Natural killer cell (primary cell): ENCODE results near the gene CFAP54. TPM values are rescaled to one million over a fixed set of nuclear protein-coding genes. Genes with fewer than 3 reads are reported as not detected.

ENCODE experiments used
- ATAC-seq, 3 donors: fragments of 150-1000 bp in 2 of 3; fragments of 200-7000 bp in 1 of 3; cut with Tn5 transposase; 1 replicate in 1 of 3; 2 replicates in 2 of 3; pipeline ENCODE4 v1.10.0; 2021; ENCODE audit warnings: mild to moderate bottlenecking in 2 of 3, moderate library complexity in 2 of 3
- DNase-seq, 2 donors: peaks; one replicate each; pipeline versions ENCODE4 v3.0.0 to v3.0.0-alpha.2; 2013 to 2021; ENCODE audit warnings: mixed read lengths in 1 of 2
- H3K27ac ChIP-seq: one replicate; pipeline ENCODE4 v1.5.1; 2013; ENCODE audit warnings: mild to moderate bottlenecking, low read length
- H3K27me3 ChIP-seq: one replicate; pipeline ENCODE4 v1.6.1; 2013; ENCODE audit warnings: low read length; ENCODE audit not compliant: control insufficient read depth, insufficient read depth
- H3K36me3 ChIP-seq: one replicate; pipeline ENCODE4 v1.6.1; 2013; ENCODE audit warnings: low read length; ENCODE audit not compliant: control insufficient read depth, insufficient read depth
- H3K4me1 ChIP-seq: one replicate; pipeline ENCODE4 v1.6.1; 2013; ENCODE audit warnings: low read length; ENCODE audit not compliant: control insufficient read depth, insufficient read depth
- H3K4me3 ChIP-seq: one replicate; pipeline ENCODE4 v1.5.1; 2013; ENCODE audit warnings: low read length
- H3K9me3 ChIP-seq: one replicate; pipeline ENCODE4 v1.6.1; 2013; ENCODE audit warnings: low read length; ENCODE audit not compliant: control insufficient read depth, insufficient read depth
- H3K27ac Mint-ChIP-seq, 2 donors: one replicate each; pipeline ENCODE4 v1.8.0; 2022; ENCODE audit warnings: mild to moderate bottlenecking in 2 of 2, mixed read lengths in 2 of 2, moderate library complexity in 1 of 2
- H3K27me3 Mint-ChIP-seq, 2 donors: one replicate each; pipeline ENCODE4 v1.8.0; 2022; ENCODE audit warnings: low read depth in 2 of 2, mixed read lengths in 2 of 2
- H3K36me3 Mint-ChIP-seq: one replicate; pipeline ENCODE4 v1.8.0; 2022; ENCODE audit warnings: mixed read lengths
- H3K4me1 Mint-ChIP-seq, 2 donors: one replicate each; pipeline ENCODE4 v1.8.0; 2022; ENCODE audit warnings: mixed read lengths in 2 of 2
- H3K4me3 Mint-ChIP-seq: one replicate; pipeline ENCODE4 v1.8.0; 2022; ENCODE audit warnings: mild to moderate bottlenecking, moderate library complexity, mixed read lengths
- H3K9me3 Mint-ChIP-seq, 2 donors: one replicate each; pipeline ENCODE4 v1.8.0; 2022; ENCODE audit warnings: mixed read lengths in 2 of 2
- WGBS: methylation state at CpG from one replicate; pipeline ENCODE4 v1.1.7; 2013; ENCODE audit warnings: missing lambda C conversion rate; ENCODE audit not compliant: insufficient coverage; 5-methylcytosine and 5-hydroxymethylcytosine counted together
- intact Hi-C: fragments of 100-400 bp; cut with micrococcal nuclease; formaldehyde crosslinking; loops from one replicate; pipeline ENCODE4 v1.14.2; 2022
- total RNA-seq, 4 donors: library from RNA; stranded (reverse); fragments of 120-200 nt in 1 of 4; gene quantifications; one replicate each; pipeline versions ENCODE4 v1.2.3 to v1.2.4, GENCODE V29; 2013 to 2022
- TF ChIP-seq, protein P1 (sequence below): fragments of 200-600 bp; IDR thresholded peaks from one replicate; pipeline ENCODE4 v1.8.0; 2022; ENCODE audit warnings: antibody characterized with exemption

Gene CFAP54
- total RNA-seq, 3 donors from 2014 or later (not counting 1 experiment from before 2014, with no cell fraction given): 0.56 to 1.5 (median 1.2) TPM

GRCh38 chr12:96444399-96444798 lies 45.0 kb upstream of the CFAP54 start:
- 98% methylated on average over 10 of the region's 10 CpGs for WGBS
- Mint-ChIP-seq H3K4me1 (peaks cover 35 to 38% of the 10 kb centered on the region in 2 donors), H3K36me3 (no peaks in the 10 kb centered on the region), H3K27me3 (no peaks in the 10 kb centered on the region), H3K4me3 (peak overlapping the region; percentile 50), H3K27ac (peak overlapping the region; percentile 96 to 99), H3K9me3 (peaks cover 0 to 2% of the 10 kb centered on the region in 2 donors)
- DNase-seq: no peak
- H3K4me3 ChIP-seq: no peak overlapping the region
- no peak overlapping the region for H3K27ac ChIP-seq
- no peak for ATAC-seq
- no peaks in the 10 kb centered on the region for H3K27me3 ChIP-seq
- H3K36me3 ChIP-seq: no peaks in the 10 kb centered on the region
- TF ChIP-seq, protein P1, sequence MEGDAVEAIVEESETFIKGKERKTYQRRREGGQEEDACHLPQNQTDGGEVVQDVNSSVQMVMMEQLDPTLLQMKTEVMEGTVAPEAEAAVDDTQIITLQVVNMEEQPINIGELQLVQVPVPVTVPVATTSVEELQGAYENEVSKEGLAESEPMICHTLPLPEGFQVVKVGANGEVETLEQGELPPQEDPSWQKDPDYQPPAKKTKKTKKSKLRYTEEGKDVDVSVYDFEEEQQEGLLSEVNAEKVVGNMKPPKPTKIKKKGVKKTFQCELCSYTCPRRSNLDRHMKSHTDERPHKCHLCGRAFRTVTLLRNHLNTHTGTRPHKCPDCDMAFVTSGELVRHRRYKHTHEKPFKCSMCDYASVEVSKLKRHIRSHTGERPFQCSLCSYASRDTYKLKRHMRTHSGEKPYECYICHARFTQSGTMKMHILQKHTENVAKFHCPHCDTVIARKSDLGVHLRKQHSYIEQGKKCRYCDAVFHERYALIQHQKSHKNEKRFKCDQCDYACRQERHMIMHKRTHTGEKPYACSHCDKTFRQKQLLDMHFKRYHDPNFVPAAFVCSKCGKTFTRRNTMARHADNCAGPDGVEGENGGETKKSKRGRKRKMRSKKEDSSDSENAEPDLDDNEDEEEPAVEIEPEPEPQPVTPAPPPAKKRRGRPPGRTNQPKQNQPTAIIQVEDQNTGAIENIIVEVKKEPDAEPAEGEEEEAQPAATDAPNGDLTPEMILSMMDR: no peak
- no peaks in the 10 kb centered on the region for H3K9me3 ChIP-seq
- H3K4me1 ChIP-seq: peaks cover 28% of the 10 kb centered on the region
- intact Hi-C loops: loop anchor here (2.0 kb wide), 1 partner anchor 28 kb away; no protein-coding TSS in a partner anchor

- Histone ChIP-seq H3K27ac (peak overlapping the region; percentile 92), H3K9me3 (no peaks in the 10 kb centered on the region), H3K4me3 (no peak overlapping the region), H3K27me3 (no peaks in the 10 kb centered on the region), H3K4me1 (peaks cover 28% of the 10 kb centered on the region), H3K36me3 (no peaks in the 10 kb centered on the region)
- Mint-ChIP-seq H3K27me3 (no peaks in the 10 kb centered on the region), H3K9me3 (peaks cover 0 to 2% of the 10 kb centered on the region in 2 donors), H3K36me3 (no peaks in the 10 kb centered on the region), H3K4me1 (peaks cover 35 to 38% of the 10 kb centered on the region in 2 donors), H3K4me3 (peak overlapping the region; percentile 75), H3K27ac (peak overlapping the region; percentile 96 to 99)
- DNase-seq: peak; percentile 33 to 92
- TF ChIP-seq, protein P1: no peak
- ATAC-seq: peak; percentile 89 to 96 (median 94)
- 25% methylated on average over 4 of the region's 6 CpGs for WGBS
- intact Hi-C loops: loop anchor here (1.0 to 5.0 kb wide), 4 partner anchors 12 to 45 kb away; partner anchors contain the start of gene CFAP54
These were observed 43.4 kb upstream of the CFAP54 start for GRCh38 chr12:96445691-96446583.

GRCh38 chr12:96447256-96447655 lies 42.1 kb upstream of the CFAP54 start:
- intact Hi-C loops: loop anchor here (5.0 kb wide), 1 partner anchor 40 kb away; the partner anchor contains the start of gene CFAP54
- Histone ChIP-seq H3K9me3 (no peaks in the 10 kb centered on the region), H3K27me3 (no peaks in the 10 kb centered on the region), H3K4me1 (peaks cover 20% of the 10 kb centered on the region), H3K27ac (no peak overlapping the region), H3K4me3 (no peak overlapping the region), H3K36me3 (no peaks in the 10 kb centered on the region)
- Mint-ChIP-seq H3K9me3 (no peaks in the 10 kb centered on the region), H3K4me1 (peaks cover 28 to 30% of the 10 kb centered on the region in 2 donors), H3K27ac (peak overlapping the region; percentile 96 to 99), H3K27me3 (no peaks in the 10 kb centered on the region), H3K36me3 (no peaks in the 10 kb centered on the region), H3K4me3 (no peak overlapping the region)
- DNase-seq: no peak
- WGBS: 88% methylated on average over 1 of the region's 3 CpGs
- ATAC-seq: no peak
- TF ChIP-seq, protein P1: no peak
